ENCODE data around the gene ANKHD1. TPM values are rescaled to one million over a fixed set of nuclear protein-coding genes. Genes with fewer than 3 reads are reported as not detected.
A peak's percentile ranks its signal among the peaks of the same experiment; 100 is the strongest.

Gene ANKHD1
- total and polyA plus RNA-seq, 8 donors, result 56.0 to 77.7 (median 64.0) TPM

GRCh38 chr5:140498591-140498990 is 97.0 kb downstream of the ANKHD1 start:
- peaks cover 0 to 11% (median 8%) of the 10 kb centered on the region in 3 donors for H3K4me1 ChIP-seq
- intact Hi-C loops (cut with DNase I), result no loop called here
- TF ChIP-seq CTCF (IDR thresholded peaks at IDR 0.05), result no peak
- no peaks in the 10 kb centered on the region for H3K36me3 ChIP-seq
- 93 to 96% methylated on average over 1 of the region's 1 CpG for WGBS, 2 donors
- no peaks in the 10 kb centered on the region for H3K27me3 ChIP-seq
- FAIRE-seq (no peak), ATAC-seq (no peak), DNase-seq (no peak)
- H3K9me3 ChIP-seq, result no peaks in the 10 kb centered on the region
- peak overlapping the region in 2 of 4 donors; percentile 17 to 43 for H3K27ac ChIP-seq
- no peak overlapping the region for H3K4me3 ChIP-seq

GRCh38 chr5:140502834-140503233 is 101.2 kb downstream of the ANKHD1 start:
- 93 to 95% methylated on average over 2 of the region's 2 CpGs for WGBS, 2 donors
- DNase-seq (no peak), FAIRE-seq (no peak), ATAC-seq (no peak)
- no peaks in the 10 kb centered on the region for H3K9me3 ChIP-seq
- H3K4me3 ChIP-seq, result no peak overlapping the region
- intact Hi-C loops (cut with DNase I), result no loop called here
- no peak overlapping the region for H3K27ac ChIP-seq
- peaks cover 0 to 34% (median 17%) of the 10 kb centered on the region in 3 donors for H3K36me3 ChIP-seq
- TF ChIP-seq CTCF (IDR thresholded peaks at IDR 0.05), result no peak
- no peaks in the 10 kb centered on the region for H3K27me3 ChIP-seq
- peaks cover 0 to 8% (median 6%) of the 10 kb centered on the region in 3 donors for H3K4me1 ChIP-seq

- H3K4me1 ChIP-seq, result no peaks in the 10 kb centered on the region
- intact Hi-C loops (cut with DNase I), result no loop called here
- FAIRE-seq (no peak), ATAC-seq (no peak), DNase-seq (no peak)
- peaks cover 0 to 91% (median 34%) of the 10 kb centered on the region in 3 donors for H3K36me3 ChIP-seq
- H3K9me3 ChIP-seq, result no peaks in the 10 kb centered on the region
- no peaks in the 10 kb centered on the region for H3K27me3 ChIP-seq
- H3K27ac ChIP-seq, result no peak overlapping the region
- 75 to 83% methylated on average over 4 of the region's 4 CpGs for WGBS, 2 donors
- H3K4me3 ChIP-seq, result no peak overlapping the region
- TF ChIP-seq CTCF (IDR thresholded peaks at IDR 0.05), result no peak
These were observed 108.3 kb downstream of the ANKHD1 start for GRCh38 chr5:140509898-140510297.

- no peak for TF ChIP-seq CTCF (IDR thresholded peaks at IDR 0.05)
- Histone ChIP-seq H3K4me3 (no peak overlapping the region), H3K36me3 (peaks cover 0 to 59% (median 20%) of the 10 kb centered on the region in 3 donors), H3K4me1 (no peaks in the 10 kb centered on the region), H3K27me3 (no peaks in the 10 kb centered on the region), H3K9me3 (no peaks in the 10 kb centered on the region), H3K27ac (no peak overlapping the region)
- FAIRE-seq (no peak), ATAC-seq (no peak), DNase-seq (no peak)
- WGBS, 2 donors, result 96 to 100% methylated on average over 2 of the region's 2 CpGs
- intact Hi-C loops (cut with DNase I), result no loop called here
These were observed 111.5 kb downstream of the ANKHD1 start for GRCh38 chr5:140513124-140513523.

GRCh38 chr5:140524003-140524402 is 122.4 kb downstream of the ANKHD1 start:
- 54 to 75% methylated on average over 2 of the region's 2 CpGs for WGBS, 2 donors
- Histone ChIP-seq H3K4me1 (no peaks in the 10 kb centered on the region), H3K27ac (no peak overlapping the region), H3K9me3 (no peaks in the 10 kb centered on the region), H3K27me3 (no peaks in the 10 kb centered on the region), H3K4me3 (no peak overlapping the region), H3K36me3 (peaks cover 0 to 55% (median 9%) of the 10 kb centered on the region in 3 donors)
- TF ChIP-seq CTCF (IDR thresholded peaks at IDR 0.05), result no peak
- intact Hi-C loops (cut with DNase I), result no loop called here
- FAIRE-seq, result no peak
- ATAC-seq, result no peak
- no peak for DNase-seq

Measured in pancreas (tissue), 10 donors.